Spleen (tissue), 11 donors: ENCODE measurements around the gene PTPRT. TPM values are rescaled to one million over a fixed set of nuclear protein-coding genes. Genes with fewer than 3 reads are reported as not detected.

Experiments
- DNase-seq: peaks from one replicate; pipeline ENCODE4 v3.0.0-alpha.2; 2020
- H3K27ac ChIP-seq, 8 donors: fragments of 200-600 bp; sonication (generic) in 7 of 8; 1 replicate in 4 of 8; 2 replicates in 4 of 8; pipeline versions ENCODE4 v1.5.0 to v1.8.0; 2016 to 2021; ENCODE audit warnings: inconsistent platforms in 4 of 8, mild to moderate bottlenecking in 4 of 8, moderate library complexity in 1 of 8
- H3K27me3 ChIP-seq, 7 donors: fragments of 200-600 bp; sonication (generic) in 6 of 7; replicated peaks in 1 of 7; 1 replicate in 4 of 7; 2 replicates in 3 of 7; pipeline versions ENCODE4 v1.5.0 to v1.8.0; 2016 to 2021; ENCODE audit warnings: inconsistent platforms in 3 of 7, mild to moderate bottlenecking in 1 of 7
- H3K36me3 ChIP-seq, 6 donors: fragments of 200-600 bp; sonication (generic) in 5 of 6; 1 replicate in 4 of 6; 2 replicates in 2 of 6; pipeline versions ENCODE4 v1.5.0 to v1.8.0; 2016 to 2021; ENCODE audit warnings: inconsistent platforms in 2 of 6
- H3K4me1 ChIP-seq, 6 donors: fragments of 200-600 bp; sonication (generic) in 5 of 6; 1 replicate in 3 of 6; 2 replicates in 3 of 6; pipeline versions ENCODE4 v1.5.0 to v1.8.0; 2016 to 2021; ENCODE audit warnings: inconsistent platforms in 3 of 6
- H3K4me3 ChIP-seq, 8 donors: fragments of 200-600 bp; sonication (generic) in 7 of 8; 1 replicate in 4 of 8; 2 replicates in 4 of 8; pipeline versions ENCODE4 v1.5.0 to v1.8.0; 2016 to 2021; ENCODE audit warnings: inconsistent platforms in 4 of 8, mild to moderate bottlenecking in 4 of 8, moderate library complexity in 2 of 8
- H3K9me3 ChIP-seq, 8 donors: fragments of 200-600 bp; sonication (generic) in 7 of 8; 1 replicate in 4 of 8; 2 replicates in 4 of 8; pipeline versions ENCODE4 v1.5.0 to v1.8.0; 2016 to 2021; ENCODE audit warnings: inconsistent platforms in 4 of 8
- CTCF ChIP-seq, 11 experiments: fragments of 200-600 bp in 7 of 11; fragments of 450-650 bp in 4 of 11; sonication (generic) in 4 of 11; IDR thresholded peaks in 8 of 11; conservative IDR thresholded peaks in 3 of 11; 1 replicate in 7 of 11; 2 replicates in 4 of 11; pipeline versions ENCODE4 v1.4.0 to v1.8.0; 2016 to 2021; ENCODE audit warnings: antibody characterized with exemption in 11 of 11, inconsistent platforms in 4 of 11, mild to moderate bottlenecking in 1 of 11
- POLR2A ChIP-seq, 3 donors: fragments of 450-650 bp; IDR thresholded peaks; one replicate each; pipeline ENCODE4 v1.5.1; 2017; ENCODE audit warnings: antibody characterized with exemption in 3 of 3, mild to moderate bottlenecking in 1 of 3
- POLR2AphosphoS5 ChIP-seq, 3 donors: sonication (generic); formaldehyde crosslinking; IDR thresholded peaks; one replicate each; pipeline ENCODE4 v1.5.1; 2017; ENCODE audit warnings: antibody characterized with exemption in 3 of 3
- whole genome bisulfite sequencing, 5 donors: extraction: QIAGEN DNeasy Blood & Tissue Kit in 3 of 5; methylation state at CpG; one replicate each; pipeline versions ENCODE4 v1.1.5 to v1.1.7; 2013 to 2018; 5-methylcytosine and 5-hydroxymethylcytosine counted together
- intact Hi-C: fragments of 100-400 bp; cut with DNase I; formaldehyde crosslinking; loops from one replicate; pipeline ENCODE4 v1.15.0; 2023; ENCODE audit warnings: low total_unique reads
- polyA plus RNA-seq, 3 donors: library from polyadenylated mRNA; stranded (reverse); fragments of 200-250 nt; gene quantifications; one replicate each; pipeline ENCODE4 v1.2.1, GENCODE V29; 2013
- total RNA-seq, 7 donors: library from RNA; depleted of rRNA in 3 of 7; stranded (reverse); fragments of >200 nt in 3 of 7; fragmentation: NEBNext Ultra II Directional in 4 of 7; extraction: Animal tissue kit (Norgen Biotek cat#: 25700) in 4 of 7; gene quantifications; one replicate each; pipeline versions ENCODE4 v1.1.0 to v1.2.1, GENCODE V29; 2016 to 2021
- donor health status: healthy with polysubstance abuse.
- donor health status: DM: no; HTN: no; CAD: no; lungs with moderate emphysema.
- donor health status: DM: no; HTN: no; CAD: no.
- donor health status: Bipolar disorder and iron deficiency.
- donor health status: healthy.
- donor health status: DM: no; HTN: no; CAD: no.
- donor health status: DM: yes; HTN: yes; CAD: no.

The PTPRT gene
- total and polyA plus RNA-seq, 10 donors, result 0.02 to 4.7 (median 1.2) TPM

GRCh38 chr20:42082611-42083010, 1107.1 kb downstream of the PTPRT start:
- WGBS, 5 donors, result 18 to 43% (median 36%) methylated on average over 1 of the region's 1 CpG
- Histone ChIP-seq H3K27ac (no peak overlapping the region), H3K27me3 (no peaks in the 10 kb centered on the region), H3K4me1 (no peaks in the 10 kb centered on the region), H3K36me3 (no peaks in the 10 kb centered on the region), H3K4me3 (no peak overlapping the region), H3K9me3 (no peaks in the 10 kb centered on the region)
- intact Hi-C loops, result no loop called here
- DNase-seq, result no peak
- no peak for TF ChIP-seq CTCF (IDR thresholded peaks at IDR 0.05 in 8 of 11, conservative IDR thresholded peaks at IDR 0.05 in 3 of 11)
- no peak for TF ChIP-seq POLR2A (IDR thresholded peaks at IDR 0.05)
- TF ChIP-seq POLR2AphosphoS5 (IDR thresholded peaks at IDR 0.05), result no peak

GRCh38 chr20:42080956-42081355, 1108.8 kb downstream of the PTPRT start:
- WGBS, 5 donors, result 63 to 83% (median 69%) methylated on average over 4 of the region's 4 CpGs
- intact Hi-C loops, result no loop called here

GRCh38 chr20:42074944-42075343, 1114.8 kb downstream of the PTPRT start:
- no peak for DNase-seq
- intact Hi-C loops, result no loop called here

More at GRCh38 chr20:42080956-42081355, 1108.8 kb downstream of the PTPRT start:
- TF ChIP-seq CTCF (IDR thresholded peaks at IDR 0.05 in 8 of 11, conservative IDR thresholded peaks at IDR 0.05 in 3 of 11) (no peak), POLR2A (IDR thresholded peaks at IDR 0.05) (no peak), POLR2AphosphoS5 (IDR thresholded peaks at IDR 0.05) (no peak)
- Histone ChIP-seq H3K4me1 (no peaks in the 10 kb centered on the region), H3K27me3 (no peaks in the 10 kb centered on the region), H3K27ac (no peak overlapping the region), H3K4me3 (no peak overlapping the region), H3K9me3 (no peaks in the 10 kb centered on the region), H3K36me3 (no peaks in the 10 kb centered on the region)
- DNase-seq, result no peak

GRCh38 chr20:42067596-42067995, 1122.1 kb downstream of the PTPRT start:
- intact Hi-C loops, result no loop called here
- Histone ChIP-seq H3K9me3 (no peaks in the 10 kb centered on the region), H3K27ac (no peak overlapping the region), H3K27me3 (peaks cover 0 to 9% (median 0%) of the 10 kb centered on the region in 7 donors), H3K36me3 (no peaks in the 10 kb centered on the region), H3K4me3 (no peak overlapping the region), H3K4me1 (no peaks in the 10 kb centered on the region)
- no peak for DNase-seq
- TF ChIP-seq CTCF (IDR thresholded peaks at IDR 0.05 in 8 of 11, conservative IDR thresholded peaks at IDR 0.05 in 3 of 11), result no peak
- no peak for TF ChIP-seq POLR2AphosphoS5 (IDR thresholded peaks at IDR 0.05)
- TF ChIP-seq POLR2A (IDR thresholded peaks at IDR 0.05), result no peak
- WGBS, 5 donors, result 53 to 71% (median 55%) methylated on average over 3 of the region's 3 CpGs

More at GRCh38 chr20:42074944-42075343, 1114.8 kb downstream of the PTPRT start:
- Histone ChIP-seq H3K27ac (no peak overlapping the region), H3K9me3 (peaks cover 0 to 4% (median 0%) of the 10 kb centered on the region in 8 donors), H3K4me3 (no peak overlapping the region), H3K36me3 (no peaks in the 10 kb centered on the region), H3K4me1 (no peaks in the 10 kb centered on the region), H3K27me3 (no peaks in the 10 kb centered on the region)
- TF ChIP-seq POLR2AphosphoS5 (IDR thresholded peaks at IDR 0.05), result no peak
- TF ChIP-seq CTCF (IDR thresholded peaks at IDR 0.05 in 8 of 11, conservative IDR thresholded peaks at IDR 0.05 in 3 of 11), result no peak
- no peak for TF ChIP-seq POLR2A (IDR thresholded peaks at IDR 0.05)
- 45 to 71% (median 52%) methylated on average over 1 of the region's 1 CpG for WGBS, 5 donors
